Ectodermal cell (in vitro differentiated cells): Measurements from ENCODE around the gene PRKRIP1.

Source experiments
- H3K27ac ChIP-seq: 2 replicates; pipeline ENCODE4 v1.7.0; 2013; ENCODE audit warnings: mild to moderate bottlenecking, low read depth, low read length; ENCODE audit not compliant: insufficient read depth, poor library complexity, severe bottlenecking
- H3K27me3 ChIP-seq: 2 replicates; pipeline ENCODE4 v1.7.0; 2013; ENCODE audit warnings: mild to moderate bottlenecking, low read length; ENCODE audit not compliant: insufficient read depth, control insufficient read depth, poor library complexity, severe bottlenecking
- H3K36me3 ChIP-seq: one replicate; pipeline ENCODE4 v1.7.0; 2013; ENCODE audit warnings: low read length; ENCODE audit not compliant: control insufficient read depth, insufficient read depth
- H3K4me1 ChIP-seq: one replicate; pipeline ENCODE4 v1.7.0; 2013; ENCODE audit warnings: low read length; ENCODE audit not compliant: control insufficient read depth, insufficient read depth
- H3K4me3 ChIP-seq: 2 replicates; pipeline ENCODE4 v1.7.0; 2013; ENCODE audit warnings: low read depth, low read length, control low read depth; ENCODE audit not compliant: insufficient read depth
- H3K9me3 ChIP-seq: 2 replicates; pipeline ENCODE4 v1.7.0; 2013; ENCODE audit warnings: mild to moderate bottlenecking, low read length, moderate library complexity; ENCODE audit not compliant: control insufficient read depth
- WGBS, 2 experiments: methylation state at CpG; one replicate each; pipeline ENCODE4 v1.1.7; 2013; ENCODE audit warnings: missing lambda C conversion rate in 2 of 2; 5-methylcytosine and 5-hydroxymethylcytosine counted together

PRKRIP1 gene

GRCh38 chr7:102444961-102445673 is 49.0 kb downstream of the PRKRIP1 start:
- no peaks in the 10 kb centered on the region for H3K36me3 ChIP-seq
- H3K27me3 ChIP-seq: no peaks in the 10 kb centered on the region
- H3K27ac ChIP-seq: no peak overlapping the region
- no peaks in the 10 kb centered on the region for H3K4me1 ChIP-seq
- WGBS, 2 experiments: 92 to 95% methylated on average over 17 of the region's 17 CpGs
- H3K9me3 ChIP-seq: no peaks in the 10 kb centered on the region
- H3K4me3 ChIP-seq: no peak overlapping the region

GRCh38 chr7:102445674-102446071 is 49.5 kb downstream of the PRKRIP1 start:
- Histone ChIP-seq H3K9me3 (no peaks in the 10 kb centered on the region), H3K27me3 (no peaks in the 10 kb centered on the region), H3K4me1 (no peaks in the 10 kb centered on the region), H3K27ac (no peak overlapping the region), H3K36me3 (no peaks in the 10 kb centered on the region), H3K4me3 (no peak overlapping the region)
- 84 to 89% methylated on average over 2 of the region's 2 CpGs for WGBS, 2 experiments

- Histone ChIP-seq H3K9me3 (no peaks in the 10 kb centered on the region), H3K4me1 (peaks cover 4% of the 10 kb centered on the region), H3K36me3 (no peaks in the 10 kb centered on the region), H3K4me3 (no peak overlapping the region), H3K27ac (no peak overlapping the region), H3K27me3 (no peaks in the 10 kb centered on the region)
- WGBS, 2 experiments: 95 to 97% methylated on average over 41 of the region's 41 CpGs
Measured at GRCh38 chr7:102446387-102447156, 50.4 kb downstream of the PRKRIP1 start.

GRCh38 chr7:102447311-102447710 is 51.1 kb downstream of the PRKRIP1 start:
- H3K27ac ChIP-seq: no peak overlapping the region
- H3K9me3 ChIP-seq: no peaks in the 10 kb centered on the region
- WGBS, 2 experiments: 93 to 94% methylated on average over 14 of the region's 14 CpGs
- no peaks in the 10 kb centered on the region for H3K36me3 ChIP-seq
- H3K4me1 ChIP-seq: peaks cover 4% of the 10 kb centered on the region
- no peak overlapping the region for H3K4me3 ChIP-seq
- H3K27me3 ChIP-seq: no peaks in the 10 kb centered on the region

- WGBS, 2 experiments: 95 to 97% methylated on average over 15 of the region's 15 CpGs
- Histone ChIP-seq H3K4me1 (peaks cover 4% of the 10 kb centered on the region), H3K27me3 (no peaks in the 10 kb centered on the region), H3K36me3 (no peaks in the 10 kb centered on the region), H3K27ac (no peak overlapping the region), H3K9me3 (no peaks in the 10 kb centered on the region), H3K4me3 (no peak overlapping the region)
Measured at GRCh38 chr7:102449136-102449535, 53.0 kb downstream of the PRKRIP1 start.

- Histone ChIP-seq H3K9me3 (no peaks in the 10 kb centered on the region), H3K27ac (no peak overlapping the region), H3K36me3 (no peaks in the 10 kb centered on the region), H3K27me3 (no peaks in the 10 kb centered on the region), H3K4me1 (peaks cover 4% of the 10 kb centered on the region), H3K4me3 (no peak overlapping the region)
- WGBS, 2 experiments: 89 to 92% methylated on average over 6 of the region's 6 CpGs
Measured at GRCh38 chr7:102450242-102450641, 54.1 kb downstream of the PRKRIP1 start.

- Histone ChIP-seq H3K27me3 (no peaks in the 10 kb centered on the region), H3K27ac (no peak overlapping the region), H3K4me1 (peaks cover 4% of the 10 kb centered on the region), H3K9me3 (no peaks in the 10 kb centered on the region), H3K36me3 (no peaks in the 10 kb centered on the region), H3K4me3 (no peak overlapping the region)
- 66 to 71% methylated on average over 23 of the region's 23 CpGs for WGBS, 2 experiments
Measured at GRCh38 chr7:102451371-102452054, 55.4 kb downstream of the PRKRIP1 start.

- Histone ChIP-seq H3K36me3 (peaks cover 6% of the 10 kb centered on the region), H3K27me3 (no peaks in the 10 kb centered on the region), H3K4me3 (no peak overlapping the region), H3K27ac (no peak overlapping the region), H3K4me1 (peaks cover 4% of the 10 kb centered on the region), H3K9me3 (no peaks in the 10 kb centered on the region)
- 92 to 96% methylated on average over 6 of the region's 6 CpGs for WGBS, 2 experiments
Measured at GRCh38 chr7:102452451-102452850, 56.3 kb downstream of the PRKRIP1 start.

- Histone ChIP-seq H3K27me3 (no peaks in the 10 kb centered on the region), H3K36me3 (peaks cover 11% of the 10 kb centered on the region), H3K4me3 (no peak overlapping the region), H3K4me1 (peaks cover 4% of the 10 kb centered on the region), H3K27ac (no peak overlapping the region), H3K9me3 (no peaks in the 10 kb centered on the region)
- 91 to 93% methylated on average over 7 of the region's 7 CpGs for WGBS, 2 experiments
Measured at GRCh38 chr7:102453319-102453718, 57.2 kb downstream of the PRKRIP1 start.

- no peak overlapping the region for H3K4me3 ChIP-seq
- WGBS, 2 experiments: 82% methylated on average over 12 of the region's 12 CpGs
- H3K4me1 ChIP-seq: peaks cover 4% of the 10 kb centered on the region
- no peaks in the 10 kb centered on the region for H3K9me3 ChIP-seq
- H3K36me3 ChIP-seq: peaks cover 16% of the 10 kb centered on the region
- no peaks in the 10 kb centered on the region for H3K27me3 ChIP-seq
- no peak overlapping the region for H3K27ac ChIP-seq
Measured at GRCh38 chr7:102454468-102454867, 58.3 kb downstream of the PRKRIP1 start.
